CD4-positive, CD25-positive, alpha-beta regulatory T cell (primary cell): Measurements from ENCODE around the gene RARS1. TPM values are rescaled to one million over a fixed set of nuclear protein-coding genes. Genes with fewer than 3 reads are reported as not detected.

Experiments
- ATAC-seq, 2 donors: fragments of 150-1000 bp; cut with Tn5 transposase; one replicate each; pipeline ENCODE4 v1.10.0; 2021; ENCODE audit warnings: low read depth in 2 of 2, moderate number of reproducible peaks in 2 of 2, moderate library complexity in 1 of 2
- DNase-seq, 3 donors: peaks; one replicate each; pipeline versions ENCODE4 v3.0.0 to v3.0.0-alpha.2; 2012 to 2022; ENCODE audit warnings: mixed read lengths in 1 of 3
- H3K27ac ChIP-seq: one replicate; pipeline ENCODE4 v1.7.0; 2013; ENCODE audit warnings: mild to moderate bottlenecking, low read length; ENCODE audit not compliant: insufficient read depth, poor library complexity, severe bottlenecking
- H3K27me3 ChIP-seq: one replicate; pipeline ENCODE4 v1.7.0; 2013; ENCODE audit warnings: low read length; ENCODE audit not compliant: control insufficient read depth, insufficient read depth
- H3K36me3 ChIP-seq: one replicate; pipeline ENCODE4 v1.7.0; 2013; ENCODE audit warnings: mild to moderate bottlenecking, low read length, moderate library complexity; ENCODE audit not compliant: control insufficient read depth, insufficient read depth
- H3K4me1 ChIP-seq: 2 replicates; pipeline ENCODE4 v1.7.0; 2013; ENCODE audit warnings: mild to moderate bottlenecking, low read length; ENCODE audit not compliant: insufficient read depth, control insufficient read depth, poor library complexity, severe bottlenecking
- H3K4me3 ChIP-seq: one replicate; pipeline ENCODE4 v1.7.0; 2013; ENCODE audit warnings: low read depth, mild to moderate bottlenecking, low read length, moderate library complexity
- H3K9me3 ChIP-seq, 2 experiments: 1 replicate in 1 of 2; 2 replicates in 1 of 2; pipeline ENCODE4 v1.7.0; 2013; ENCODE audit warnings: low read length in 2 of 2, mild to moderate bottlenecking in 1 of 2, moderate library complexity in 1 of 2; ENCODE audit not compliant: control insufficient read depth in 2 of 2
- H3K27ac Mint-ChIP-seq, 3 donors: one replicate each; pipeline ENCODE4 v1.8.0; 2020 to 2022; ENCODE audit warnings: mild to moderate bottlenecking in 3 of 3, mixed read lengths in 3 of 3, moderate library complexity in 2 of 3
- H3K27me3 Mint-ChIP-seq: one replicate; pipeline ENCODE4 v1.8.0; 2022; ENCODE audit warnings: mild to moderate bottlenecking, mixed read lengths
- H3K36me3 Mint-ChIP-seq: one replicate; pipeline ENCODE4 v1.8.0; 2020; ENCODE audit warnings: mixed read lengths
- H3K4me1 Mint-ChIP-seq, 4 donors: one replicate each; pipeline ENCODE4 v1.8.0; 2020 to 2022; ENCODE audit warnings: mixed read lengths in 4 of 4, mild to moderate bottlenecking in 1 of 4
- H3K4me3 Mint-ChIP-seq, 4 donors: one replicate each; pipeline ENCODE4 v1.8.0; 2020 to 2022; ENCODE audit warnings: mild to moderate bottlenecking in 4 of 4, mixed read lengths in 4 of 4, moderate library complexity in 3 of 4
- H3K9me3 Mint-ChIP-seq, 7 donors: one replicate each; pipeline ENCODE4 v1.8.0; 2020 to 2022; ENCODE audit warnings: mixed read lengths in 7 of 7, mild to moderate bottlenecking in 3 of 7, moderate library complexity in 2 of 7
- polyA plus RNA-seq, 4 donors: library from polyadenylated mRNA; unstranded; fragments of 300-500 nt; fragmentation: Illumina TruSeq; gene quantifications; one replicate each; pipeline ENCODE4 v1.2.3, GENCODE V29; 2021
- total RNA-seq: library from RNA; stranded (reverse); gene quantifications from one replicate; pipeline ENCODE4 v1.2.3, GENCODE V29; 2022

Gene RARS1
- total RNA-seq (46.9 TPM), polyA plus RNA-seq (10 to 100 TPM; 16.1 to 21.8 (median 17.4) TPM)

GRCh38 chr5:168486136-168486879 lies at the start of gene RARS1:
Gene RARS1 (plus strand): TSS chr5:168486471. CDS start chr5:168486499, 28 bp downstream.
- Histone ChIP-seq H3K4me1 (peaks cover 13% of the 10 kb centered on the region), H3K36me3 (peaks cover 30% of the 10 kb centered on the region), H3K27ac (peak within 1 kb of the TSS; percentile 49), H3K4me3 (peak within 1 kb of the TSS; percentile 95), H3K9me3 (no peaks in the 10 kb centered on the region), H3K27me3 (no peaks in the 10 kb centered on the region)
- ATAC-seq (peak; percentile 92 to 96), DNase-seq (peak; percentile 79 to 93 (median 80))
- H3K4me1 Mint-ChIP-seq: peaks cover 25 to 51% (median 40%) of the 10 kb centered on the region in 4 donors
- peak within 1 kb of the TSS; percentile 98 to 100 (median 99) for H3K4me3 Mint-ChIP-seq
- H3K27ac Mint-ChIP-seq: peak within 1 kb of the TSS; percentile 93 to 96 (median 96)
- H3K36me3 Mint-ChIP-seq: peaks cover 19% of the 10 kb centered on the region
- H3K27me3 Mint-ChIP-seq: peaks cover 12% of the 10 kb centered on the region
- no peaks in the 10 kb centered on the region for H3K9me3 Mint-ChIP-seq

- H3K9me3 ChIP-seq: no peaks in the 10 kb centered on the region
- Mint-ChIP-seq H3K4me3 (no peak overlapping the region), H3K27me3 (no peaks in the 10 kb centered on the region), H3K9me3 (peaks cover 0 to 2% (median 0%) of the 10 kb centered on the region in 7 donors), H3K4me1 (no peaks in the 10 kb centered on the region), H3K27ac (no peak overlapping the region), H3K36me3 (no peaks in the 10 kb centered on the region)
- ATAC-seq (no peak), DNase-seq (no peak)
- H3K4me1 ChIP-seq: no peaks in the 10 kb centered on the region
- no peak overlapping the region for H3K27ac ChIP-seq
- H3K36me3 ChIP-seq: no peaks in the 10 kb centered on the region
- no peaks in the 10 kb centered on the region for H3K27me3 ChIP-seq
- no peak overlapping the region for H3K4me3 ChIP-seq
Measured at GRCh38 chr5:168438349-168438748, 47.9 kb upstream of the RARS1 start.

GRCh38 chr5:168443533-168443932 lies 42.7 kb upstream of the RARS1 start:
- Mint-ChIP-seq H3K36me3 (no peaks in the 10 kb centered on the region), H3K27ac (no peak overlapping the region), H3K4me1 (no peaks in the 10 kb centered on the region), H3K9me3 (no peaks in the 10 kb centered on the region), H3K4me3 (no peak overlapping the region), H3K27me3 (no peaks in the 10 kb centered on the region)
- ATAC-seq (no peak), DNase-seq (no peak)
- H3K27ac ChIP-seq: no peak overlapping the region
- H3K36me3 ChIP-seq: no peaks in the 10 kb centered on the region
- no peaks in the 10 kb centered on the region for H3K4me1 ChIP-seq
- H3K4me3 ChIP-seq: no peak overlapping the region
- no peaks in the 10 kb centered on the region for H3K9me3 ChIP-seq
- no peaks in the 10 kb centered on the region for H3K27me3 ChIP-seq

GRCh38 chr5:168443950-168444700 lies 42.1 kb upstream of the RARS1 start:
- no peaks in the 10 kb centered on the region for H3K9me3 ChIP-seq
- H3K4me3 ChIP-seq: no peak overlapping the region
- no peak for ATAC-seq
- H3K27me3 ChIP-seq: no peaks in the 10 kb centered on the region
- H3K4me1 ChIP-seq: no peaks in the 10 kb centered on the region
- no peak overlapping the region for H3K27ac Mint-ChIP-seq
- H3K36me3 ChIP-seq: no peaks in the 10 kb centered on the region
- H3K27ac ChIP-seq: no peak overlapping the region
- no peaks in the 10 kb centered on the region for H3K9me3 Mint-ChIP-seq
- no peak for DNase-seq
- H3K4me3 Mint-ChIP-seq: no peak overlapping the region
- H3K36me3 Mint-ChIP-seq: no peaks in the 10 kb centered on the region
- H3K4me1 Mint-ChIP-seq: no peaks in the 10 kb centered on the region
- no peaks in the 10 kb centered on the region for H3K27me3 Mint-ChIP-seq

GRCh38 chr5:168446983-168447619 lies 39.2 kb upstream of the RARS1 start:
- H3K36me3 Mint-ChIP-seq: no peaks in the 10 kb centered on the region
- H3K27ac Mint-ChIP-seq: no peak overlapping the region
- no peaks in the 10 kb centered on the region for H3K27me3 Mint-ChIP-seq
- no peak overlapping the region for H3K4me3 ChIP-seq
- no peaks in the 10 kb centered on the region for H3K36me3 ChIP-seq
- no peaks in the 10 kb centered on the region for H3K9me3 ChIP-seq
- no peaks in the 10 kb centered on the region for H3K4me1 Mint-ChIP-seq
- no peak overlapping the region for H3K4me3 Mint-ChIP-seq
- no peaks in the 10 kb centered on the region for H3K27me3 ChIP-seq
- H3K4me1 ChIP-seq: no peaks in the 10 kb centered on the region
- DNase-seq: no peak
- no peak overlapping the region for H3K27ac ChIP-seq
- H3K9me3 Mint-ChIP-seq: no peaks in the 10 kb centered on the region
- ATAC-seq: no peak

GRCh38 chr5:168447808-168448207 lies 38.5 kb upstream of the RARS1 start:
- H3K4me1 Mint-ChIP-seq: no peaks in the 10 kb centered on the region
- no peaks in the 10 kb centered on the region for H3K27me3 ChIP-seq
- no peak for ATAC-seq
- no peaks in the 10 kb centered on the region for H3K9me3 ChIP-seq
- no peaks in the 10 kb centered on the region for H3K9me3 Mint-ChIP-seq
- H3K36me3 ChIP-seq: no peaks in the 10 kb centered on the region
- no peaks in the 10 kb centered on the region for H3K4me1 ChIP-seq
- no peaks in the 10 kb centered on the region for H3K27me3 Mint-ChIP-seq
- no peak overlapping the region for H3K27ac Mint-ChIP-seq
- no peaks in the 10 kb centered on the region for H3K36me3 Mint-ChIP-seq
- H3K27ac ChIP-seq: no peak overlapping the region
- no peak for DNase-seq
- H3K4me3 Mint-ChIP-seq: no peak overlapping the region
- H3K4me3 ChIP-seq: no peak overlapping the region

- Mint-ChIP-seq H3K27me3 (no peaks in the 10 kb centered on the region), H3K4me1 (no peaks in the 10 kb centered on the region), H3K27ac (no peak overlapping the region), H3K4me3 (no peak overlapping the region), H3K9me3 (no peaks in the 10 kb centered on the region), H3K36me3 (no peaks in the 10 kb centered on the region)
- DNase-seq (no peak), ATAC-seq (no peak)
- H3K4me3 ChIP-seq: no peak overlapping the region
- H3K9me3 ChIP-seq: no peaks in the 10 kb centered on the region
- H3K27me3 ChIP-seq: no peaks in the 10 kb centered on the region
- no peak overlapping the region for H3K27ac ChIP-seq
- H3K36me3 ChIP-seq: no peaks in the 10 kb centered on the region
- no peaks in the 10 kb centered on the region for H3K4me1 ChIP-seq
Measured at GRCh38 chr5:168449166-168449565, 37.1 kb upstream of the RARS1 start.
